NK-92 (cell line): Measurements from ENCODE around the gene FHIT.

Experiments used
- DNase-seq: peaks from one replicate; lab custom pipeline; 2025; ENCODE audit not compliant: unreplicated experiment; lab: John Stamatoyannopoulos, UW

Gene FHIT

DNA sequence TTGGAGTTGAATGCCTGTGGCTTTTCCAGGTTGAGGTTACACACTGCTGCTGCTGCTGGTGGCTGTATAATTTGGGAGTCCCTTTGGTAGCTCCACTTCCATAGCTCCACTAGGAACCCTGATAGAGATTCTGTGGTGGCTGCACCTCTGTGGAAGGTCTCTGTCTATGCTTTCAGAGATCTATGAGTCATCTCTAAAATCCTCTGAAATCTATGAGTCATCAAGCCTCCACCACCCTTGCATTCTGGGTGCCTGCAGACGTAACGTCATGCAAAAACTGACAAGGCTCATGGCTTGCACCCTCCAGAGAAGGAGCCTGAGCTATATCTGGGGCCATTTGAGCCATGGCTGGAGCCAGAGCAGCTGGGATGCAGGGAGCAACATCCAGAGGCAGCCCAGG lies 1164.4 kb downstream of the FHIT start:
- no peak for DNase-seq

DNA sequence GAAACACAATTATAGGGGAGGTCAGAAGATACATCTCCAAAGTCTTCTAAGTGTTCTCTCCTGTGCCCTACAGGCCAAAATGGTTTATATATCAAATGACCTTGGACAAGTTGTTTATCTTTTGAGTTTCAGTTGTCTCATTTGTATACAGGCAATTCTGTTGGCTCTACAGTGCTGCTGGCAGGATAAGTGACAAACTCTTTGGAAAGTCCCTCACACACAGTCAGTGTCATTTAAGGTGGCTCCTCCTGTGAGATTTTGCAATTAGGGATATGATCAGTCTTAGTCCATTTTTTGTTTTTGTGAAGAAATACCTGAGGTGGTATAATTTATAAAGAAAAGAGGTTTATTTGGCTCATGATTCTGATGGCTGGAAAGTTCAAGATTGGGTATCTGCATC lies 1165.6 kb downstream of the FHIT start:
- no peak for DNase-seq

DNA sequence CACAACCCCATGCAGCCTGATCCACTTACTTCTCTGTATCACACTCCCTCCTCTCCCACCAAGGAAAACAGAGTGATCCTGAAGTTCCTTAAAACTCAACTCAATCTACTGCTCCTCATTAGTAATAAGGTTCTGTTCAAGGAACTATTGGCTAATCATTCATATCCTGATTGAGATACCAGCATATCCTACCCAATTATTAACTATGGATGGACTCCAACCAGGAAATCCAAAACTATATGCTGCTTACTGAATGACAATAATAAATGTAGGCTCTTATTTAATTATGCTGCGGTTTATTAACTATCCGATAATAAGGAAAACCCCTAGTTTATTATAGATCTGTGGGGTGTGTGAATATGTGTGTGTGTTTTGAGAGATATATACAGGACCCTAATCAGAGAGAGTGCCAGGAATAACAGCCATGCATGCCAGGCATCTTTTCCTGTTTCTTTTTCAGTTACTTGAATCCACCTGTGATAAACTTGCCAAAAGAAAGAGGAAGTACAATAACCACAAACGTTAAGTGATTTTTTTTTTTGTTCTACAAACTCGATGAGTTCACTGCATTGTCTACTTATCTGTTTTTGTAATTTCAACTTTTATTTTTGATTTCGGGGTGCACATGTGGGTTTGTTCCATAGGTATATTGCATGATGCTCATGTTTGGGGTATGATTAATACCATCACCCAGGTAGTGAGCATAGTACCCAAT lies 1169.7 kb downstream of the FHIT start:
- DNase-seq: no peak

DNA sequence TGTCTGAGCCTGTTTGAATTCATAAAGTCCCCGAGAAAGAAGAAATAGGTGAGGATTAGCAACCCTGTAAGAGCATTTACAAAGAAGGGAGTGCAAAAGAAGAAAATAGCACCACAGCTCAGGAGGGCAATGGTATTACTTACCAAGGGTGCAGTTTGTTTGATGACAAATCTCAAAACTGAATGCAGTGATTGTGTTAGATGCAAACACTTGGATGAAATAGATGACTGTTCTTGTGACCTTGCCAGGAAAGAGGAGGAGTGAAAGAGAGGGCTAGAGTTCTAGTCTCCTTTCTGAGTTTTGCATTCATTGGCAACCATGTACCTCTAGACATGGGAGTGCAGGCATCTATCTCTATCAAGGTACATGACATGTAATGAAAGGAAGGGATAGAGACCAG lies 1170.6 kb downstream of the FHIT start:
- DNase-seq: no peak

DNA sequence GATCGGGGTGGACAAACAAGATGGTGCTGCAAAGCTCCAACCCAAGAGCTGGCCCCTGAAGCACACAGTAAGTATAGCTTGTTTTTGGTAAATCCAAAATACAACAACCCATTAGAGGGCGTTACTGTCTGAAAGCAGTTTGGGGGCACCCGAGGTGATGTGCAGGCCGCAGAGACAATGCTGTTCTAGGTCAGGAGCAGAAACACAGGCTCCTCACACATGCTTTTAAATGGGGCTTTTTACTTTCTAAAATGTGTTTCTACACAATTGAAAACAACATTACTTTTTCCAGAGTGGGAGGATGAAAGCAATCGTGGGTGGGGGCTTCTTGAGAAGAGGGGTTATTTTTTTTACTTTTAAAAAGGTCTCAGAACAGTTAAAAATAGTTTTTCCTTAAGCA lies 1172.2 kb downstream of the FHIT start:
- no peak for DNase-seq

DNA sequence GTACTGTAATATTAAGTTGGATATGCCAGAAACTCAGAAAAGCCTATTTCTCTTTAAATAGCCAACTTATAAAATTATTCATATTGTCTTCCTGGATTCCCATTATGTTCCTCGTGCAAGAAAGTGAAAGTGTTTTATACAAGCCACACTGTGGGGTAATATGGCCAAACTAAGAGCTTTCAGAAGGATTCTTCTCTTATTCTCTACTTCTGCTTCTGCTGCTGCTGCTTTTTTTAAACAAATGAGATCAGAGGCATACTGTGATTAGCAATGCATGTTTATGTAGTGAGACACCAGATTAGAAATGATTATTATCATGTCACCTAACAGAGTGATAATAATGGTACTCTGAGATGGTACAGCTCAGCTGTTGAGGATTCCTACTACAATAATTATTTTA lies 1174.9 kb downstream of the FHIT start:
- DNase-seq: no peak

DNA sequence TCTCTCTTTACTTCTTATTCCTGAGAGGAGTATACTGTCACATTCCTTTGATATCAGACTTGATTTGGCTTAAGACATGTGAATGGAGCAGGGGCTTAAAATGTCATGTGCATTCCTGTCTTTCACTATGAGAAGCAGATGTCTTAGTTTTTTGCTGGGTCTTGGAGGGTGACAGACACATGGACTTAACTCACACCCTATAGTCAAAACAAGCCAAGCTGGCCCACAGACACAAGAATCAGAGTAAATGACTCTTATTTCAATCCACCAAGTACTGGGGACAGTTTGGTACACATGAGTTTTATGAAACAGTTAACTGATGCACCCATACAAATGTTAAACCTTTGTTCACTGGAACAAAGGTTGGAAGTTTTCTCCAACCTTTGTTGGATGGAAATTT lies 1177.3 kb downstream of the FHIT start:
- no peak for DNase-seq

DNA sequence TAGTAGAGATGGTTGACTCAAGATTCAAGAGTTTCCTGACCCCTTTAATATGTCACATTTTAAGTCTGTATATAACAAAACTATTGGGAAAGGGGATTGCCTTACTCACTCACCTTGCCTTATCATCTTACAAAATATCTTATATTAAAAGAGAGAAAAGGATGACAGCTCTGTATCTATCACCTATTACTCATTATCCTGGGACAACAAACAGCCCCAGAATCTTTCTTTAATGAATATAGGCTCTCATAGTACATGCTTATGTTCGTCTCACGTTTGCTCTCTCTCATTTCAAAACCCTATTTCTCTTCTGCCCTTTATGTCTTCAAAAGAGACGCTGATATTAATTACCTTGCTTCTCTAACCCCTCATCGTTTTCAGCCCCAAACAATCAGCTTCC lies 1178.0 kb downstream of the FHIT start:
- DNase-seq: no peak

DNA sequence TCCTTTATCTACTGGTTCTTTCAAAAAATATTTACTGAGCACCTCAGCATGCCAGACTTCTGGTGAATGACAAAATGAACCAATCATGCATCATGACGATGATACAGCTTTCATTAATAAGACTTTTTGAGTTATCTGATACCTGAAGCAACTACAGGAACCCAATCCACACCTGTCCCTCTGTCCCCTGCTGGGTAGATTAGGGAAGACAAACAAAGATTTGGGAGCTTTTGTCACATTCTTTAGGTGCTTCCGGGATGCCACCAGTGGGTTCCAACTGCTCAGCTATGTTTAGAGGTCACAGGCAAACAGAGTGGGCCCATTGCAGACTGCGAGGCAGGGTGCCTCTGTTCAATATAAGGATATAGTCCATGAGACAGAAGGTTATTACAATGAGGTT lies 1180.9 kb downstream of the FHIT start:
- DNase-seq: no peak

DNA sequence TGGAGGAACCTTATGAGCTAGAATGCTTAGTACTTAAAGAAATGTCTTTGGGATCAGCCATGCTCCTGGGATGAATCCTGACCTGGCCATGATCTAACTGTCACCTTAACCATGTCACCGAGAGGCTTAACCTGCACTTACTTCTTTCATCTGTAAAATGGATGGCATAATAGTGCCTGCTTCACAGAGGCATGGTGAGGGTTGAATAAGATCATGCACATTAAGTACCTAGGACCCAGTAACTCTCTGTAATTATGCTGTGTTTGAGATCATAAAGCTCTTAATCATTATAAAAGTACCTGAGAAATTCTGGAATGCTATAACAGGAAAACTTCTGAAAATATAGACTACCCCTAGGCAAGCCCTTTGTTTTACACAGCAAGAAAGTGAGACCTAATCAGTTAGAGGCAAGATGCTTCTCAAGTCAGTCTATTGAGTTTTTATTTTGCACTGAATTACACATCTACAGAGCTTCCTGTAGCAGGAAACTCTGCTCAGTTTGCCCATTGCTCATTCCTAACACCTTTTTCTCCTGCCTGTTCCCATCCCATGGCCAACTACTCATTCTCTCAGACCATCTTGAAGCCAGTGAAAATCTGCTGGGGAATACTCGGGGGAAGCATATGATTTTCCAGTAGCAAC lies 1185.9 kb downstream of the FHIT start:
- DNase-seq: no peak

DNA sequence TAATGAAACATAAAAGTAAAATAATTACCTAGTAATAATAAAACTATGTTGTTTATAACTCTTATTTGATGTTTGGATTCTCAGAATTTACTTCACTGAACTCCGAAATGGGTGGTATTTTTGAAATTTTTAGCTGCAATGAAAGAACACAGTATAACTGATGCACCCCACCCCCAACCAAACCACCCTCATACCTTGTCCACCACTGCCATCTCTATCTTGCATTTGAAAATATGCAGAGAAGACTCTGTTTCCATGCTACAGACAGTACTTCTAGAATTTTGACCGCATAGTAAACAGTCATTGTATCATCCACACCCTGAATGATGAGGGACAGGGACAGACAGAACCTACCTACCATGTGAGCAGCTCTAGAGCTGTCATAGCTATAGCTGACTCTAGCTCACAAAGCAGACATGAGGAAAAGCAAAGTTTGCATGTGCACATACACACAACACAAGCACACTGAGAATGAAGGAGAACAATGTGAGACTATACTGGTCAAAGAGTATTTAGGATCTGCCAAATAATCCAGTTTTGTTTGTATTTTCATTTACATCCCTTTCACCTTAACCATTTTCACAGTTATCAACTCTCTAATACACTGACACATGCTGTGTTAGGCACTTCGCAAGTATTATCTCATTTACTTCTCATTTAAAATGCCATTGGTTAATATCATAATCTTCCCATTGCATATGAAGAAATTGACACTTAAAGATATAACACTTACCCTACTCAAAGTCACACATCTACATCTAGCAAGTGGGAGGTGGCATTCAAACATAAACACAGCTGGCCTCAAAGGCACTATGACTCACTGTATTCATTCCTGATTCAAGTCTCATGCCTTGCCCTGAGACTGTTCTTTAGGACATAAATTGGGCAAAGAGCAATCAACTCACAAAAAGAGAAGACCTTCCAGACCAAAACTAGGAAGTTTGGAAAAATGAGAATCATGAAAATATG lies 1186.8 kb downstream of the FHIT start:
- no peak for DNase-seq

DNA sequence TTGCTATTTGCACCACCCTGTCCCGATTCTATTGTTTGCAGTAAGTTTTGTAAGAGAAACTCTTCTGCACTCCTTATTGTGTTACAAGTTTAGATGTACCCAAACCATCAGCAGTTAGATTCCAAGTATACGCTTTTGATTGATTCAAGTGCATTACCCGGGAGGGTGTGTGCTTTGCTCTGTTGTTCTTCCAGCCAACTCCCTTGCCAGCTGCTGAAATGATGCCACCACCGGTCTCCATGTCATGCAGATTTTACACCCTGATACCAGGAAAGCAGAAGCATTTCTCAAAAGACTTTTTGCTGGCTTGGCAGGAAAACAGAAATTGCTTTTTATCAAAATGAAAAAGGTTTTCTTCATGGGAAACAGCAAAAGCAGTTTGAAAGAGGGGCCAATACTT lies 1194.8 kb downstream of the FHIT start:
- DNase-seq: no peak

DNA sequence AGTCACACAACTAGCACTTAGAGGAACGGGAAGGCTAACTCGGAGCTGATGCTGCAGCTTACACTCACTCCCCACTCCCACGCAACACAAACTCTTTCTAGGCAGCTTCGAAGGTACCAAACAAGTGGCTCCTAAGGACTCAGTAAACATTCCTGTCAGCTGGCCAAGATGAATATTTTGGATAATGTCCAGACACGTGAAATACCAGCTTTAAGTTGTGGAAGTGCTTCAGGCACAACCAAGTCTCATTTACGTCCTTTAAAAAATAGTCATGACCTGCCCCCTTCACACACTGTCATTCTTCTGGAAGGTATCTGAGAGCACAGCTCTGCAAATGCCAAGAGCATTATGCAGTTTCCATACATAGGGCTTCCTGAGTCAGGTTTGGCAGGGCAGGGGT lies 1195.5 kb downstream of the FHIT start:
- no peak for DNase-seq

DNA sequence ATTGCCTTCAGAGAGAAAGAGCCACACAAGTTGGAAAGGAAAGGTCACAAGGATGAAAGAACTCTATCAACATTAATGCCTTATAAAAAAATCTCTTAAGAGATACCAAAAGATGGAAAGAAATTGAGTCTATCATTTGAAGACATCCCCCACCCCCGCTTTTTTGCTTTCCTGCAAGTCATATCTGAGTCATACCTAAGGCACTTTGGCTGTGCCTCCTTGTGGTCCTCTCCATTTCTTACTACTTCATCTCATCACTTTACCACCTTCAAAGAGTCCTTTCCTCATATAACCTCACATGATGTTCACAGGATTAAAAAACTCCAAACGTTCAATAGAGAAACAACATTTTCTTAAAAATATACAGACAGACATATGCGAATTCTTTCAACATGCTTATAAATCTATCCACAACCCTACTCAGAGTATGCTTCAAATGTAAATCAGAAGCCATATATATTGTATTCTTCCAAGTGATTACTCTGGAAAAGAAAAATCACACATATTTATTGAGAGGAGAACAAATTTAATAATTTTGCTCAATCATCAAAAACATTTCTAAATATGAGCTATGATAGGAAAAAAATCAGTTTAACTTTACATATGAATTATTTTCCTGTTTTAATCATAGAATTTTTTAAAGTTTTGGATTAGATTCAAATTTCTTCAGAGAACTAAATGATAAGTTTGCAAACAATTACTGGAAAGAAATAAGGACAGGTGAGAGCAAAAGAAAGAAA lies 1197.6 kb downstream of the FHIT start:
- DNase-seq: no peak

DNA sequence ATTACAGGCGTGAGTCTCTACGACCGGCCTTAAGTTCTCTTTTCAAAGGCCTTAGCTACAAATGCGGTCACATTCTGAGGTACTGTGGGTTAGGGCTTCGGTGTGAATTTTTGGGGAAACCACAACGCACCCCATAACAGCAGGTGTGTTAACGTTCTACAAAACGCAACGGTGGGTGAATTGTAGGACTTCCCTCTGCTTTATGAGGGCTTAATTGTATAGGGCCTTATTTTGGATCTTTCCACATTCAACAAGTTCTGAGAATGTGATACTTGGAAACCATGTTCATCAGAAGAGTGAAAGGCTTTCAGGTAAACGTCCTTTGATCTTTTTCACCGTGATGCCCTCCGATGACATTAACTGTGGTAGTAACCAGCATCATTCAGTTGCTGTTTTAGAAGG lies 1202.8 kb downstream of the FHIT start:
- no peak for DNase-seq

DNA sequence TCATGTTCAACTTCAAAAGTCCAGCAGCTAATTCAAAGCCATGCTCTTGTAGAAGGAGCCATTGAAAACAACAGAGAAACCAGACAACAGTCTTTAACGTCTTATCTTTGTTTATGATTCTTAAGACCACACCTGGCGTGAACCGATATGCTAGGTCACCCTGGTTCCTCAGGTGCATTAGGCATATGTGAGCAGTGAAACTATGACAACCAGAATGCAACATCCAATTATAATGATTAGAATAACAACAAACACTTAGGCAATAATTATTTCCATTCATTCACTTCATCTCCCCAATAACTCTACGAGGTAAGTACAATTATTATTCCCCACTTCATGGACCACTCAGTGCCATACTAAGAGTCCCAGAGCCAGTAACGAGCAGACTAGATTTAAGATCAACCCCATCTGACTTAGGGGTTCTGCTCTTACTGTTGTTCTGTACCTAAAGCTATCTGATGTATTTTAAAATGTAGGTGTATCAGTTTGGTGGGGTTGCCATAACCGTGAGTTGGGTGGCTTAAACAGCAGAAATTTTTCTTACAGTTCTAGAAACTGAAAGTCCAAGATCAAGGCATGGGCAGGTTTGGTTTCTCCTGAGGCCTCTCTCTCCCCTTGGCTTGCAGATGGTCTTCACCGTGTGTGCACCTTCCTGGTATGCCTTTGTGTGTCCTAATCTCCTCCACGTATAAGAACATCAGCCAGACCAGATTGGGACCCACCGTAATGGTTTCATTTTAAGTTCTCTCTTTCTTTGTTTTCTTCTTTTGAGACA lies 1203.6 kb downstream of the FHIT start:
- no peak for DNase-seq

DNA sequence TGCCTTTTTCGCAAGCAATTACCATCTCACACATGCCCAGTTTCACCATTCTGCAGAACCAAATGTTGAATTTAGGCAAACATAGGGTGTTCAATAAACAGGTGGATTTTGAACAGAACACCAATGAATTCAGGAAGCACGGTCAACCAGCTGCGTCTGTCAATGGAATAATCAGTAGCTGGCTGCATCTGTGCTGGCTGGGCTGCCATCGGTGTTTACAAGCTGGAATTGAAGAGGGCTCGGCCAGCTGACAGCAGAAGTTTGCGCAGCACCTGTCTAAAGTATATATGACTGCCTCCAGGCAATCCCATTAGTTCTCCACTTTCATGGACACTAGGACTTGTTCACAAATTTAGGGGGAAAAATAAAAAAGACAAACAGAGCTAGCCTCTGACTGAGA lies 1205.0 kb downstream of the FHIT start:
- DNase-seq: no peak

DNA sequence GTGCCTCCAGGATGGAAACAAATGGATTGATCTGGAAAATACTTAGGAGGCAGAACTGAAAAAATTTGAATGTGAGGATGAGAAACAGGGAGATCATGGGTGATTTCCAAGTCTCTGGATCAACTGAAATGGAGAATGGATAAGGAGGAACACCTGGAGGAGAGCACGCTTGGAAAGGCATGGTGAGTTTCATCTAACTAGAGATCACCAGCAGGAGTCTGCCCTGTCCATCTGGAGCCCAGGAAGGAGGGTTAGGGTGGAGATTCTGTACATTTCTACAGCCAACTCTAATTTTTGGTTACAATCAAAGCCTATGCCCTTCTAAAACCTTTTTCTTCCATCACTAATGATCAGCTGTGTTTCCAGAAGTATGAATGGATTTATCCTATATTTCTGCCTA lies 1205.6 kb downstream of the FHIT start:
- no peak for DNase-seq

DNA sequence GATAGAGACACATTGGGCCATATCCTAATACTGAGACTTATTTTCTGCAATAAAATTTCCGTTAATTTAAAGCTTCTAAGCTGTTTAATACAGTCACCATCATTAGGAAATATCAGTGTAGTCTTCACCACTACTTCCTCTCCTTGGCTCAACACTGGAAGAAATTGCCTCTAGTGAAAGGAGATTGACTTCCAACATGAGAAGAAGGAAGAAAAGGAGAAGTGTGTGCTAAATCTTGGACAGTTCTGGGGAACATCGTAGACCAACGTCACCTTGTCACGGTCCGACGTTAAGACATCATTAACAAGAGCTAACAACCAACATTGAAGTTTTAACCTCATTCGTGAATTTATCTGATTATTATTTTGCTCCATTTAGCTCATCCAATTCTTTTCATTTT lies 1214.4 kb downstream of the FHIT start:
- no peak for DNase-seq

DNA sequence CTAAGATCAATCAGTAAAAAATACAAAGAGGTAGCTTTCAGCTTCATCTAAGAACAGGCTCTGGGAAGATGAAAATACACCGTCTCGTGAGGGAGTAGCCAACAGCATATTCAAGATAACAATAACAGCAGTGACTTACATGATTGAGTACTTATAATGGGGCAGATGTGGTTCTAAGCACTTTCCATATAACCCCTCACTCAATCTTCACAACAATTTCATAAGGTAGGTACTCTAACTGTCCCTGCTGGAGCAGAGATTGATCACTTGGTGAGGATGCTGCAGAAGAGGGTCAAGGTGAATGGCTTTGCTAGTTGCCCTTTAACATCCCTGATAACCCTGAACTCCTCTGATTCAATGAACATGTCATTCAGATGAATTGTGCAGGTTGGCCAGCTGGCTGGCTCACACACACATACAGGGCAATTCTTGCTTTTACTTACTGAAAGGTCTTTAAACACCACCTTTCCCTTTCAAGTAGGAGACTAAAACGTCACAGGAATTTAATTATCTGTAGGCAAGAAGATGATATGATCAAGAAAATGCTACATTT lies 1217.3 kb downstream of the FHIT start:
- DNase-seq: no peak
